IMR-90 (cell line): Measurements from ENCODE around the gene CDH26. TPM values are rescaled to one million over a fixed set of nuclear protein-coding genes. Genes with fewer than 3 reads are reported as not detected.

Experiments
- ATAC-seq: fragments of 200-7000 bp; cut with Tn5 transposase; 2 replicates; pipeline ENCODE4 v1.9.1; 2020; ENCODE audit warnings: low read depth, mild to moderate bottlenecking, moderate library complexity
- BruUV-seq: library from RNA; stranded (reverse); fragments of 400-500 nt; replicated peaks from 2 replicates; lab custom pipeline; 2021; lab: Mats Ljungman, UMichigan
- CTCF ChIA-PET: fragments of 300-600 bp; formaldehyde crosslinking; extraction: SDS; loops from one replicate; lab custom pipeline; 2021; ENCODE audit warnings: antibody characterized with exemption; lab: Yijun Ruan, JAX
- POLR2A ChIA-PET: fragments of 300-600 bp; sonication (Branson Sonifier 250); formaldehyde crosslinking; loops from one replicate; lab custom pipeline; 2022; ENCODE audit warnings: antibody characterized with exemption; ENCODE audit not compliant: unreplicated experiment; lab: Charles Lee
- DNase-seq: peaks from one replicate; pipeline ENCODE4 v3.0.0; 2013
- H2AFZ ChIP-seq: replicated peaks from 2 replicates; pipeline ENCODE3; 2013; ENCODE audit warnings: low read length, mild to moderate bottlenecking; ENCODE audit not compliant: poor library complexity
- H2AK5ac ChIP-seq: 2 replicates; pipeline ENCODE4 v1.6.1; 2013; ENCODE audit warnings: low read depth, low read length, inconsistent platforms
- H2AK9ac ChIP-seq: replicated peaks from 2 replicates; pipeline ENCODE3; 2013; ENCODE audit warnings: mild to moderate bottlenecking, low read depth, low read length, moderate library complexity; ENCODE audit not compliant: poor library complexity
- H2BK120ac ChIP-seq: 2 replicates; pipeline ENCODE4 v1.6.1; 2013; ENCODE audit warnings: low read depth, low read length, inconsistent platforms
- H2BK15ac ChIP-seq: 3 replicates; pipeline ENCODE4 v1.6.1; 2013; ENCODE audit warnings: low read depth, low read length, inconsistent platforms
- H2BK20ac ChIP-seq: 2 replicates; pipeline ENCODE4 v1.6.1; 2013; ENCODE audit warnings: low read depth, mild to moderate bottlenecking, inconsistent platforms, low read length, moderate library complexity
- H2BK5ac ChIP-seq: 2 replicates; pipeline ENCODE4 v1.6.1; 2013; ENCODE audit warnings: mild to moderate bottlenecking, low read depth, low read length, inconsistent platforms; ENCODE audit not compliant: poor library complexity, severe bottlenecking
- H3K14ac ChIP-seq: replicated peaks from 2 replicates; pipeline ENCODE4 v1.6.1; 2013; ENCODE audit warnings: low read depth, low read length, inconsistent platforms
- H3K18ac ChIP-seq: 2 replicates; pipeline ENCODE4 v1.6.1; 2013; ENCODE audit warnings: low read depth, low read length, control low read depth
- H3K23ac ChIP-seq: 2 replicates; pipeline ENCODE4 v1.6.1; 2013; ENCODE audit warnings: low read depth, low read length, inconsistent platforms
- H3K27ac ChIP-seq: 2 replicates; pipeline ENCODE4 v1.5.1; 2013; ENCODE audit warnings: mild to moderate bottlenecking, control low read depth, low read length; ENCODE audit not compliant: insufficient read depth
- H3K27me3 ChIP-seq: 2 replicates; pipeline ENCODE4 v1.6.1; 2013; ENCODE audit warnings: low read length; ENCODE audit not compliant: control insufficient read depth, insufficient read depth
- H3K36me3 ChIP-seq: 2 replicates; pipeline ENCODE4 v1.6.1; 2013; ENCODE audit warnings: low read length, mixed read lengths; ENCODE audit not compliant: control insufficient read depth, insufficient read depth
- H3K4ac ChIP-seq: 2 replicates; pipeline ENCODE4 v1.6.1; 2013; ENCODE audit warnings: low read depth, low read length, inconsistent platforms
- H3K4me1 ChIP-seq: 2 replicates; pipeline ENCODE4 v1.6.1; 2013; ENCODE audit warnings: low read length, mixed read lengths; ENCODE audit not compliant: control insufficient read depth, insufficient read depth
- H3K4me2 ChIP-seq: 2 replicates; pipeline ENCODE4 v1.6.1; 2013; ENCODE audit warnings: low read depth, mild to moderate bottlenecking, control low read depth, low read length, moderate library complexity
- H3K4me3 ChIP-seq: 2 replicates; pipeline ENCODE4 v1.5.1; 2013; ENCODE audit warnings: low read depth, mild to moderate bottlenecking, control low read depth, low read length, moderate library complexity; ENCODE audit not compliant: insufficient read depth
- H3K56ac ChIP-seq: 2 replicates; pipeline ENCODE4 v1.6.1; 2013; ENCODE audit warnings: low read length, inconsistent platforms; ENCODE audit not compliant: insufficient read depth; ENCODE audit errors: extremely low read depth
- H3K79me1 ChIP-seq, 2 experiments: 2 replicates each; pipeline ENCODE4 v1.6.1; 2013; ENCODE audit warnings: low read length in 2 of 2, inconsistent platforms in 1 of 2, low read depth in 1 of 2
- H3K9ac ChIP-seq: 2 replicates; pipeline ENCODE4 v1.6.1; 2013; ENCODE audit warnings: low read depth, low read length, control low read depth
- H3K9me1 ChIP-seq: 2 replicates; pipeline ENCODE4 v1.6.1; 2013; ENCODE audit warnings: low read length, inconsistent platforms; ENCODE audit not compliant: insufficient read depth
- H3K9me3 ChIP-seq: 2 replicates; pipeline ENCODE4 v1.6.1; 2013; ENCODE audit warnings: low read length; ENCODE audit not compliant: control insufficient read depth, insufficient read depth
- H4K20me1 ChIP-seq: 2 replicates; pipeline ENCODE4 v1.6.1; 2013; ENCODE audit warnings: low read length, inconsistent platforms; ENCODE audit not compliant: insufficient read depth
- H4K5ac ChIP-seq: 2 replicates; pipeline ENCODE4 v1.6.1; 2013; ENCODE audit warnings: mild to moderate bottlenecking, low read depth, low read length, control low read depth
- H4K8ac ChIP-seq, 2 experiments: 2 replicates each; pipeline ENCODE4 v1.6.1; 2013; ENCODE audit warnings: low read depth in 2 of 2, low read length in 2 of 2, control low read depth in 1 of 2, inconsistent platforms in 1 of 2
- H4K91ac ChIP-seq: 2 replicates; pipeline ENCODE4 v1.6.1; 2013; ENCODE audit warnings: low read depth, low read length, inconsistent platforms; ENCODE audit not compliant: insufficient read depth
- BHLHE40 ChIP-seq: fragments of 150-350 bp; IDR thresholded peaks from 2 replicates; pipeline ENCODE4 v1.6.1; 2016; ENCODE audit warnings: mild to moderate bottlenecking, low read depth, low read length
- CEBPB ChIP-seq: IDR thresholded peaks from 2 replicates; pipeline ENCODE4 v1.6.1; 2012; ENCODE audit warnings: low read depth, low read length, improper control_type of control experiment
- CHD1 ChIP-seq: IDR thresholded peaks from 2 replicates; pipeline ENCODE4 v1.6.1; 2012; ENCODE audit warnings: low read depth, low read length, improper control_type of control experiment
- ELK1 ChIP-seq: fragments of 150-350 bp; IDR thresholded peaks from 2 replicates; pipeline ENCODE4 v1.6.1; 2016; ENCODE audit warnings: low read depth, mild to moderate bottlenecking, low read length, moderate library complexity, borderline replicate concordance
- FOS ChIP-seq: fragments of 150-350 bp; IDR thresholded peaks from 2 replicates; pipeline ENCODE4 v1.6.1; 2016; ENCODE audit warnings: low read depth, low read length
- MAFK ChIP-seq: IDR thresholded peaks from 2 replicates; pipeline ENCODE4 v1.6.1; 2012; ENCODE audit warnings: low read depth, low read length, improper control_type of control experiment
- MAZ ChIP-seq: IDR thresholded peaks from 2 replicates; pipeline ENCODE4 v1.6.1; 2012; ENCODE audit warnings: low read depth, mild to moderate bottlenecking, low read length, improper control_type of control experiment, moderate library complexity, borderline replicate concordance
- MXI1 ChIP-seq: IDR thresholded peaks from 2 replicates; pipeline ENCODE4 v1.6.1; 2012; ENCODE audit warnings: low read depth, mild to moderate bottlenecking, low read length, moderate library complexity, borderline replicate concordance
- NFE2L2 ChIP-seq: fragments of 150-350 bp; IDR thresholded peaks from 2 replicates; pipeline ENCODE4 v1.6.1; 2016; ENCODE audit warnings: low read depth, mild to moderate bottlenecking, low read length
- POLR2A ChIP-seq: IDR thresholded peaks from 2 replicates; pipeline ENCODE4 v1.6.1; 2012; ENCODE audit warnings: mild to moderate bottlenecking, low read depth, low read length
- RAD21 ChIP-seq: IDR thresholded peaks from 2 replicates; pipeline ENCODE4 v1.6.1; 2012; ENCODE audit warnings: low read length, improper control_type of control experiment
- RCOR1 ChIP-seq: IDR thresholded peaks from 2 replicates; pipeline ENCODE4 v1.6.1; 2012; ENCODE audit warnings: mild to moderate bottlenecking, low read length, improper control_type of control experiment; ENCODE audit not compliant: insufficient replicate concordance
- RFX5 ChIP-seq: IDR thresholded peaks from 2 replicates; pipeline ENCODE4 v1.8.0; 2012; ENCODE audit warnings: low read depth, mild to moderate bottlenecking, low read length, moderate library complexity
- SMC3 ChIP-seq: fragments of 150-350 bp; IDR thresholded peaks from 2 replicates; pipeline ENCODE4 v1.6.1; 2016; ENCODE audit warnings: low read depth, mild to moderate bottlenecking, antibody characterized with exemption, low read length, moderate library complexity
- WGBS, 2 experiments: methylation state at CpG; one replicate each; pipeline versions ENCODE4 v1.1.5 to v1.1.7; 2013; ENCODE audit warnings: missing lambda C conversion rate in 2 of 2; ENCODE audit not compliant: insufficient read length in 1 of 2; ENCODE audit errors: extremely low coverage in 2 of 2; 5-methylcytosine and 5-hydroxymethylcytosine counted together
- dilution Hi-C: fragments of 300-500 bp; cut with HindIII; formaldehyde crosslinking; loops from one replicate; pipeline ENCODE4 v1.14.3; 2018; ENCODE audit warnings: low sequenced_read_pairs; ENCODE audit not compliant: unreplicated experiment
- in situ Hi-C: fragments of 300-500 bp; cut with MboI; formaldehyde crosslinking; loops from 3 replicates; pipeline ENCODE4 v1.14.3; 2019; ENCODE audit warnings: low sequenced_read_pairs, inconsistent platforms, mixed read lengths
- intact Hi-C: fragments of 100-400 bp; cut with micrococcal nuclease; formaldehyde crosslinking; loops from 2 replicates; pipeline ENCODE4 v1.10.0; 2022
- polyA plus RNA-seq, 3 experiments: library from polyadenylated mRNA; depleted of rRNA; stranded (reverse); fragments of >200 nt; gene quantifications; 2 replicates each; pipeline ENCODE4 v1.2.3, GENCODE V29; 2012; ENCODE audit warnings: low replicate concordance in 1 of 3
- total RNA-seq: library from RNA; depleted of rRNA; stranded (reverse); fragments of >200 nt; gene quantifications from 2 replicates; pipeline ENCODE4 v1.2.3, GENCODE V29; 2012
- TF ChIP-seq, protein P1 (sequence below): fragments of 150-350 bp; IDR thresholded peaks from 2 replicates; pipeline ENCODE4 v1.6.1; 2017; ENCODE audit warnings: mild to moderate bottlenecking, antibody characterized with exemption, low read length, low read depth
- TF ChIP-seq, protein P2 (sequence below): conservative IDR thresholded peaks from 2 replicates; pipeline ENCODE4 v1.5.1; 2012; ENCODE audit warnings: mild to moderate bottlenecking, low read depth, low read length, improper control_type of control experiment

The CDH26 gene
- total and polyA plus RNA-seq, 2 of the 4 experiments (the other 2 are of a cell fraction), result not detected

DNA sequence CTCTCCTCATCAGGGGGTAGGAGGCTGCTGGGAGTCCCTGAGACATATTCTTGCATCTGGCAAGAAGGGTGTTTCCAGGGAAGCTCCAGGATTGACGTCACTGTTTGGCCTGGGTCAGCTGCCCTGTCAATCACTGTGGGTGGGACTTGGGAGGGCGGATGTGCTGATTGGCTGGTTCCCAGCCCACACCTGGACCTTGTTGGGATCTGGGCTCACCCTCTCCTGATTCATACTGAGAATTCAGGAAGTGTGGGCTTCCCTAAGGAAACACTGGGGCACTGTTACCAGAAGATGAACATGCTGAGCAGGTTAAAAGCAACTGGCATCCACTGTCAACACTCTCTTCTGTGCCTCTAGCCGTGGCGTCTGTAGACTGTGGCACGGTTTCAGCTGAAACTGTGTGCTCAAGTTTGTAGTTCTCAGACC is 36.5 kb downstream of the CDH26 start:
- H3K9me1 ChIP-seq, result no peaks in the 10 kb centered on the region
- dilution Hi-C loops, result no loop called here
- CTCF ChIA-PET, result no interaction called here
- POLR2A ChIA-PET, result interaction anchor here (0.6 kb wide), 1 partner anchor 55 kb away, joined by 3 read pairs; the partner anchor contains the start of genes FAM217B and PPP1R3D
- no peak overlapping the region for H3K4me3 ChIP-seq
- intact Hi-C loops, result no loop called here
- no peak overlapping the region for H4K5ac ChIP-seq
- WGBS, 2 experiments, result 75% methylated on average over 4 of the region's 5 CpGs; no CpG with 5 or more reads in 1 of the 2 experiments
- TF ChIP-seq POLR2A (no peak), CHD1 (no peak), FOS (no peak), CEBPB (no peak), RFX5 (no peak), ELK1 (no peak), SMC3 (no peak), MAFK (no peak), NFE2L2 (no peak), MAZ (no peak), RCOR1 (no peak), MXI1 (no peak), BHLHE40 (no peak), RAD21 (no peak)
- TF ChIP-seq, protein P1, sequence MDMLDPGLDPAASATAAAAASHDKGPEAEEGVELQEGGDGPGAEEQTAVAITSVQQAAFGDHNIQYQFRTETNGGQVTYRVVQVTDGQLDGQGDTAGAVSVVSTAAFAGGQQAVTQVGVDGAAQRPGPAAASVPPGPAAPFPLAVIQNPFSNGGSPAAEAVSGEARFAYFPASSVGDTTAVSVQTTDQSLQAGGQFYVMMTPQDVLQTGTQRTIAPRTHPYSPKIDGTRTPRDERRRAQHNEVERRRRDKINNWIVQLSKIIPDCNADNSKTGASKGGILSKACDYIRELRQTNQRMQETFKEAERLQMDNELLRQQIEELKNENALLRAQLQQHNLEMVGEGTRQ, result no peak
- TF ChIP-seq, protein P2, sequence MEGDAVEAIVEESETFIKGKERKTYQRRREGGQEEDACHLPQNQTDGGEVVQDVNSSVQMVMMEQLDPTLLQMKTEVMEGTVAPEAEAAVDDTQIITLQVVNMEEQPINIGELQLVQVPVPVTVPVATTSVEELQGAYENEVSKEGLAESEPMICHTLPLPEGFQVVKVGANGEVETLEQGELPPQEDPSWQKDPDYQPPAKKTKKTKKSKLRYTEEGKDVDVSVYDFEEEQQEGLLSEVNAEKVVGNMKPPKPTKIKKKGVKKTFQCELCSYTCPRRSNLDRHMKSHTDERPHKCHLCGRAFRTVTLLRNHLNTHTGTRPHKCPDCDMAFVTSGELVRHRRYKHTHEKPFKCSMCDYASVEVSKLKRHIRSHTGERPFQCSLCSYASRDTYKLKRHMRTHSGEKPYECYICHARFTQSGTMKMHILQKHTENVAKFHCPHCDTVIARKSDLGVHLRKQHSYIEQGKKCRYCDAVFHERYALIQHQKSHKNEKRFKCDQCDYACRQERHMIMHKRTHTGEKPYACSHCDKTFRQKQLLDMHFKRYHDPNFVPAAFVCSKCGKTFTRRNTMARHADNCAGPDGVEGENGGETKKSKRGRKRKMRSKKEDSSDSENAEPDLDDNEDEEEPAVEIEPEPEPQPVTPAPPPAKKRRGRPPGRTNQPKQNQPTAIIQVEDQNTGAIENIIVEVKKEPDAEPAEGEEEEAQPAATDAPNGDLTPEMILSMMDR, result no peak
- H2AK5ac ChIP-seq, result no peak overlapping the region
- no peaks in the 10 kb centered on the region for H3K79me1 ChIP-seq
- no peak overlapping the region for H3K4ac ChIP-seq
- no peak overlapping the region for H3K9ac ChIP-seq
- H3K14ac ChIP-seq, result no peak overlapping the region
- no peaks in the 10 kb centered on the region for H3K4me1 ChIP-seq
- DNase-seq, result peak; percentile 20
- H2BK20ac ChIP-seq, result no peak overlapping the region
- no TSS peak for BruUV-seq
- no peak for ATAC-seq
- H2BK15ac ChIP-seq, result no peak overlapping the region
- no peak overlapping the region for H4K8ac ChIP-seq
- no peaks in the 10 kb centered on the region for H3K36me3 ChIP-seq
- H3K4me2 ChIP-seq, result no peak overlapping the region
- no peak overlapping the region for H3K27ac ChIP-seq
- no peak overlapping the region for H3K56ac ChIP-seq
- no peak overlapping the region for H2BK5ac ChIP-seq
- H2AK9ac ChIP-seq, result no peak overlapping the region
- no peak overlapping the region for H3K18ac ChIP-seq
- no peak overlapping the region for H4K91ac ChIP-seq
- in situ Hi-C loops, result no loop called here
- H2AFZ ChIP-seq, result no peak overlapping the region
- H3K27me3 ChIP-seq, result peaks cover 14% of the 10 kb centered on the region; the same call in 1 of the 2 replicates
- no peaks in the 10 kb centered on the region for H3K9me3 ChIP-seq
- H3K23ac ChIP-seq, result no peak overlapping the region
- no peaks in the 10 kb centered on the region for H4K20me1 ChIP-seq
- H2BK120ac ChIP-seq, result no peak overlapping the region
